Measurements from ENCODE around the gene COL9A3. TPM values are rescaled to one million over a fixed set of nuclear protein-coding genes. Genes with fewer than 3 reads are reported as not detected.
A peak's percentile ranks its signal among the peaks of the same experiment; 100 is the strongest.

COL9A3 gene
- total and polyA plus RNA-seq, 4 experiments from 2014 or later, result 0.41 TPM; not detected in 3

- intact Hi-C loops (cut with micrococcal nuclease), result loop anchor here (5.0 kb wide), 2 partner anchors 64 to 66 kb away; partner anchors contain the start of genes DIDO1 and MRGBP
- Histone ChIP-seq H3K4me1 (ENCODE audit: insufficient read depth, low read length) (peaks cover 12% of the 10 kb centered on the region), H3K27ac (ENCODE audit: low read depth, low read length) (no peak overlapping the region), H3K36me3 (ENCODE audit: insufficient read depth, low read length) (peaks cover 5% of the 10 kb centered on the region), H3K9me3 (ENCODE audit: control insufficient read depth in 1 of 2, low read length in 2 of 2) (no peaks in the 10 kb centered on the region), H3K27me3 (ENCODE audit: insufficient read depth, low read length) (no peaks in the 10 kb centered on the region), H3K4me3 (ENCODE audit: low read length in 2 of 2) (no peak overlapping the region)
- DNase-seq, result peak in 4 of 5 donors; percentile 55 to 66 (median 62)
- Mint-ChIP-seq H3K27me3 (peaks cover 0 to 2% of the 10 kb centered on the region in 2 donors), H3K27ac (peak overlapping the region in 1 of 7 donors; percentile 46), H3K36me3 (peaks cover 9 to 13% of the 10 kb centered on the region in 2 donors), H3K9me3 (peaks cover 0 to 5% (median 0%) of the 10 kb centered on the region in 8 donors), H3K4me3 (peak overlapping the region in 3 of 8 donors; percentile 41 to 61 (median 54)), H3K4me1 (peaks cover 10 to 17% (median 15%) of the 10 kb centered on the region in 4 donors)
- POLR2A ChIA-PET (ENCODE audit: partially characterized antibody), result interaction anchor here (0.8 to 3.2 kb wide), 8 partner anchors 29 to 355 kb away, joined by 3 to 19 read pairs (median 4); partner anchors contain the start of genes GID8, MRGBP and YTHDF1
- CTCF ChIA-PET (ENCODE audit: partially characterized antibody), result interaction anchor here (0.7 kb wide), 1 partner anchor 148 kb away, joined by 4 read pairs; no protein-coding TSS in a partner anchor
Observed at GRCh38 chr20:62860924-62861691, 44.3 kb downstream of the COL9A3 start.

- Mint-ChIP-seq H3K9me3 (peaks cover 0 to 5% (median 0%) of the 10 kb centered on the region in 8 donors), H3K27me3 (peaks cover 0 to 2% of the 10 kb centered on the region in 2 donors), H3K4me3 (peak within 1 kb of the TSS; percentile 68 to 80 (median 74)), H3K36me3 (peaks cover 8 to 12% of the 10 kb centered on the region in 2 donors), H3K27ac (peak within 1 kb of the TSS; percentile 76 to 93 (median 81)), H3K4me1 (peaks cover 10 to 17% (median 15%) of the 10 kb centered on the region in 4 donors)
- DNase-seq, result peak; percentile 89 to 98 (median 92)
- peaks cover 3% of the 10 kb centered on the region for H3K36me3 ChIP-seq (ENCODE audit: insufficient read depth, low read length)
- H3K4me1 ChIP-seq (ENCODE audit: insufficient read depth, low read length), result peaks cover 12% of the 10 kb centered on the region
- no peaks in the 10 kb centered on the region for H3K27me3 ChIP-seq (ENCODE audit: insufficient read depth, low read length)
- no peaks in the 10 kb centered on the region for H3K9me3 ChIP-seq (ENCODE audit: control insufficient read depth in 1 of 2, low read length in 2 of 2)
- H3K4me3 ChIP-seq (ENCODE audit: low read length in 2 of 2), result no peak within 1 kb of the TSS
- intact Hi-C loops (cut with micrococcal nuclease), result loop anchor here (5.0 kb wide), 2 partner anchors 65 kb away; partner anchors contain the start of genes DIDO1 and MRGBP
- ChIA-PET CTCF (ENCODE audit: partially characterized antibody) (interaction anchor here (0.7 kb wide), 2 partner anchors 91 to 148 kb away, joined by 4 read pairs; no protein-coding TSS in a partner anchor), POLR2A (ENCODE audit: partially characterized antibody) (interaction anchor here (0.7 to 3.2 kb wide), 7 partner anchors 28 to 211 kb away, joined by 3 to 19 read pairs (median 4); partner anchors contain the start of genes GID8 and MRGBP)
- H3K27ac ChIP-seq (ENCODE audit: low read depth, low read length), result no peak within 1 kb of the TSS
Observed at GRCh38 chr20:62861726-62862336, 45.0 kb downstream of the COL9A3 start, which contains the start of gene TCFL5. TCFL5 (minus strand) TSS chr20:62861822; CDS start chr20:62861670, 152 bp downstream.

DNA sequence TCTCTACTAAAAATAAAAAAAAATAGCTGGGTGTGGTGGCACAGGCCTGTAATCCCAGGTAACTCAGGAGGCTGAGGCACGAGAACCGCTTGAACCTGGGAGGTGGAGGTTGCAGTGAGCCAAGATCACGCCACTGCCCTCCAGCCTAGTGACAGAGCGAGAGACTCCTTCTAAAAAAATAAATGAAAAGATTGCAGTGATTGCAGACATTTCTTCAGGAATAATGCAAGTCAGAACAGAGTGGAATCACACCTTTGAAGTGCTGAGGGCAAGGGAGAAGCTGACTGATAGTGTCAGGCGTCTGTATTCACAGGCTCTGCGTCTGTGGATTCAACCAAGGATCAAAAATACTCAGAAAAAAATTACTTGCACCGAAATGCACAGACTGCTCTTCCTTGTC, 47.4 kb downstream of the COL9A3 start:
- H3K27ac Mint-ChIP-seq, result peak overlapping the region in 1 of 7 donors; percentile 21
- intact Hi-C loops (cut with micrococcal nuclease), result loop anchor here (5.0 kb wide), 2 partner anchors 63 to 67 kb away; partner anchors contain the start of genes DIDO1 and MRGBP
- H3K4me3 ChIP-seq (ENCODE audit: low read length in 2 of 2), result no peak overlapping the region

GRCh38 chr20:62872184-62872847, 55.5 kb downstream of the COL9A3 start:
- CTCF ChIA-PET (ENCODE audit: partially characterized antibody), result interaction anchor here (1.3 to 3.3 kb wide), 3 partner anchors 27 to 136 kb away, joined by 3 to 16 read pairs (median 4); no protein-coding TSS in a partner anchor
- Histone ChIP-seq H3K4me1 (ENCODE audit: insufficient read depth, low read length) (peaks cover 5% of the 10 kb centered on the region), H3K27ac (ENCODE audit: low read depth, low read length) (no peak overlapping the region), H3K36me3 (ENCODE audit: insufficient read depth, low read length) (no peaks in the 10 kb centered on the region), H3K27me3 (ENCODE audit: insufficient read depth, low read length) (no peaks in the 10 kb centered on the region), H3K4me3 (ENCODE audit: low read length in 2 of 2) (no peak overlapping the region), H3K9me3 (ENCODE audit: control insufficient read depth in 1 of 2, low read length in 2 of 2) (no peaks in the 10 kb centered on the region)
- peaks cover 0 to 3% of the 10 kb centered on the region in 2 donors for H3K27me3 Mint-ChIP-seq
- H3K4me1 Mint-ChIP-seq, result peaks cover 9 to 27% (median 17%) of the 10 kb centered on the region in 4 donors
- H3K4me3 Mint-ChIP-seq, result no peak overlapping the region
- POLR2A ChIA-PET (ENCODE audit: partially characterized antibody), result no interaction called here
- intact Hi-C loops (cut with micrococcal nuclease), result no loop called here
- no peaks in the 10 kb centered on the region for H3K9me3 Mint-ChIP-seq
- no peak for DNase-seq
- no peaks in the 10 kb centered on the region for H3K36me3 Mint-ChIP-seq
- H3K27ac Mint-ChIP-seq, result peak overlapping the region in 1 of 7 donors; percentile 29

More for the DNA sequence above, 47.4 kb downstream of the COL9A3 start:
- POLR2A ChIA-PET (ENCODE audit: partially characterized antibody), result interaction anchor here (1.4 kb wide), 1 partner anchor 68 kb away, joined by 3 read pairs; the partner anchor contains the start of gene MRGBP
- Mint-ChIP-seq H3K9me3 (peaks cover 0 to 5% (median 0%) of the 10 kb centered on the region in 8 donors), H3K27me3 (peaks cover 0 to 2% of the 10 kb centered on the region in 2 donors), H3K4me3 (no peak overlapping the region), H3K4me1 (peaks cover 9 to 17% (median 15%) of the 10 kb centered on the region in 4 donors), H3K36me3 (no peaks in the 10 kb centered on the region)
- no peak overlapping the region for H3K27ac ChIP-seq (ENCODE audit: low read depth, low read length)
- no peaks in the 10 kb centered on the region for H3K9me3 ChIP-seq (ENCODE audit: control insufficient read depth in 1 of 2, low read length in 2 of 2)
- H3K4me1 ChIP-seq (ENCODE audit: insufficient read depth, low read length), result peaks cover 12% of the 10 kb centered on the region
- no peaks in the 10 kb centered on the region for H3K36me3 ChIP-seq (ENCODE audit: insufficient read depth, low read length)
- CTCF ChIA-PET (ENCODE audit: partially characterized antibody), result no interaction called here
- no peaks in the 10 kb centered on the region for H3K27me3 ChIP-seq (ENCODE audit: insufficient read depth, low read length)
- DNase-seq, result no peak

DNA sequence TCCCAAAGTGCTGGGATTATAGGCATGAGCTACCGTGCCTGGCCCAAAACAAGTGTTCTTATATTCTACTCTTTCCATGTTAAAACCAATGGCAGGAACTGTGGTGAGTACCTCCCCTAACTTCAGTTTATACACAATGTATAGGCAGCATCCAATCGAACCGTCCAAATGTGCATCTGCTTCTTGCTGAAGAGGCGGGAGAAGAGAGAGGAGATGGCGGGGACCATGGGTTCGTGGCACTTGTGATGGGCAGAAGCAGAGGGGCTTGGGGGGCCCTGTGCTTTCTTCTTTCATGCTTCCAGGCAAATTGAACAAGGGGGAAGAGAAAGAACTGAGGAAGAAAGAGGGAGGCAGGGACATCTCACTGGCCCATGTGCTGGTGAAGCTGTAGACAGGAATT, 56.0 kb downstream of the COL9A3 start:
- CTCF ChIA-PET (ENCODE audit: partially characterized antibody), result interaction anchor here (0.7 to 3.3 kb wide), 4 partner anchors 26 to 139 kb away, joined by 3 to 16 read pairs (median 4); no protein-coding TSS in a partner anchor
- Mint-ChIP-seq H3K36me3 (no peaks in the 10 kb centered on the region), H3K4me1 (peaks cover 9 to 27% (median 17%) of the 10 kb centered on the region in 4 donors), H3K4me3 (peak overlapping the region in 1 of 8 donors; percentile 6), H3K27me3 (peaks cover 0 to 3% of the 10 kb centered on the region in 2 donors), H3K27ac (peak overlapping the region in 1 of 7 donors; percentile 29), H3K9me3 (no peaks in the 10 kb centered on the region)
- DNase-seq, result no peak
- H3K27ac ChIP-seq (ENCODE audit: low read depth, low read length), result no peak overlapping the region
- H3K9me3 ChIP-seq (ENCODE audit: control insufficient read depth in 1 of 2, low read length in 2 of 2), result no peaks in the 10 kb centered on the region
- intact Hi-C loops (cut with micrococcal nuclease), result loop anchor here (1.0 kb wide), 1 partner anchor 136 kb away; no protein-coding TSS in a partner anchor
- no peak overlapping the region for H3K4me3 ChIP-seq (ENCODE audit: low read length in 2 of 2)
- no peaks in the 10 kb centered on the region for H3K36me3 ChIP-seq (ENCODE audit: insufficient read depth, low read length)
- H3K4me1 ChIP-seq (ENCODE audit: insufficient read depth, low read length), result peaks cover 5% of the 10 kb centered on the region
- H3K27me3 ChIP-seq (ENCODE audit: insufficient read depth, low read length), result no peaks in the 10 kb centered on the region
- POLR2A ChIA-PET (ENCODE audit: partially characterized antibody), result no interaction called here

DNA sequence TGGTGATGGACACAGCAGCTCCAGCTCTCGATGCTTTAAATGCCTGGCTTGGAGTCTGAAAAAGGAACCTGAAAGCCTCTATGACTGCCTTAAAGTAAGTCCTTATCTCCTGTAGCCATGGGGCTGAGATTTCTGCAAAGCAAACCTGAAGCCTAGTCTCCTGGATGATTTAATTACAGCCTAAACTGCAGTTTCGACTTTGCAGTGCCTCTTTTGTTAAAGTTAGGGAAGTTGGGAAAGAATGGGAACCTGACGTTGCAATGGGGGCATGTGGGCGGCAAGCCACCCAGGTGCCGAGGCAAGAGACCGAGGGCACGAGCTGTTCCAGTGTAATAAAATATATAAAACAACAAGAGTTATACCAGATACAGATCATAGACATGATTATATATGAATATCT, 56.4 kb downstream of the COL9A3 start:
- Histone ChIP-seq H3K27ac (ENCODE audit: low read depth, low read length) (no peak overlapping the region), H3K9me3 (ENCODE audit: control insufficient read depth in 1 of 2, low read length in 2 of 2) (no peaks in the 10 kb centered on the region), H3K4me3 (ENCODE audit: low read length in 2 of 2) (no peak overlapping the region), H3K36me3 (ENCODE audit: insufficient read depth, low read length) (no peaks in the 10 kb centered on the region), H3K4me1 (ENCODE audit: insufficient read depth, low read length) (peaks cover 5% of the 10 kb centered on the region), H3K27me3 (ENCODE audit: insufficient read depth, low read length) (no peaks in the 10 kb centered on the region)
- intact Hi-C loops (cut with micrococcal nuclease), result loop anchor here (1.0 kb wide), 1 partner anchor 136 kb away; no protein-coding TSS in a partner anchor
- peak overlapping the region in 2 of 7 donors; percentile 53 to 57 for H3K27ac Mint-ChIP-seq
- peaks cover 0 to 3% of the 10 kb centered on the region in 2 donors for H3K27me3 Mint-ChIP-seq
- DNase-seq, result no peak
- ChIA-PET CTCF (ENCODE audit: partially characterized antibody) (interaction anchor here (0.7 to 3.3 kb wide), 4 partner anchors 26 to 139 kb away, joined by 3 to 16 read pairs (median 4); no protein-coding TSS in a partner anchor), POLR2A (ENCODE audit: partially characterized antibody) (interaction anchor here (1.0 kb wide), 1 partner anchor 48 kb away, joined by 4 read pairs; no protein-coding TSS in a partner anchor)
- H3K4me3 Mint-ChIP-seq, result peak overlapping the region in 2 of 8 donors; percentile 38 to 49
- peaks cover 9 to 27% (median 17%) of the 10 kb centered on the region in 4 donors for H3K4me1 Mint-ChIP-seq
- peaks cover 0 to 1% of the 10 kb centered on the region in 2 donors for H3K36me3 Mint-ChIP-seq
- H3K9me3 Mint-ChIP-seq, result no peaks in the 10 kb centered on the region
